Esophagus squamous epithelium (tissue), 5 donors: ENCODE measurements around the gene CYP2C18. TPM values are rescaled to one million over a fixed set of nuclear protein-coding genes. Genes with fewer than 3 reads are reported as not detected.
"Not testable (repeated sequence)": the region's sequence is repeated elsewhere in the genome, so short reads cannot be mapped to it uniquely, and the experiment has no call there.

Experiments
- DNase-seq: peaks from one replicate; lab custom pipeline; 2025; lab: John Stamatoyannopoulos, UW
- H3K27ac ChIP-seq, 4 donors: fragments of 200-600 bp; sonication (generic); one replicate each; pipeline ENCODE4 v1.5.1; 2016 to 2019; ENCODE audit warnings: mild to moderate bottlenecking in 1 of 4
- H3K27me3 ChIP-seq, 4 donors: fragments of 200-600 bp; sonication (generic); 1 replicate in 3 of 4; 2 replicates in 1 of 4; pipeline versions ENCODE4 v1.5.1 to v1.6.0; 2017 to 2021; ENCODE audit warnings: antibody characterized with exemption in 1 of 4
- H3K36me3 ChIP-seq, 3 donors: fragments of 200-600 bp; sonication (generic); one replicate each; pipeline ENCODE4 v1.5.1; 2016 to 2019
- H3K4me1 ChIP-seq, 3 donors: fragments of 200-600 bp; sonication (generic); one replicate each; pipeline ENCODE4 v1.5.1; 2017 to 2019
- H3K4me3 ChIP-seq, 4 donors: fragments of 200-600 bp; sonication (generic); 1 replicate in 3 of 4; 2 replicates in 1 of 4; pipeline ENCODE4 v1.5.1; 2016 to 2019; ENCODE audit warnings: mild to moderate bottlenecking in 2 of 4, moderate library complexity in 1 of 4
- H3K9me3 ChIP-seq, 3 donors: fragments of 200-600 bp; sonication (generic); one replicate each; pipeline ENCODE4 v1.5.1; 2016 to 2019
- CTCF ChIP-seq, 6 experiments: fragments of 450-650 bp in 4 of 6; fragments of 200-600 bp in 2 of 6; sonication (generic) in 2 of 6; IDR thresholded peaks; one replicate each; pipeline ENCODE4 v1.5.1; 2016 to 2019; ENCODE audit warnings: antibody characterized with exemption in 6 of 6, mild to moderate bottlenecking in 4 of 6, moderate library complexity in 4 of 6
- POLR2A ChIP-seq, 4 donors: fragments of 450-650 bp; IDR thresholded peaks; one replicate each; pipeline ENCODE4 v1.6.1; 2017; ENCODE audit warnings: antibody characterized with exemption in 4 of 4, mild to moderate bottlenecking in 4 of 4, moderate library complexity in 3 of 4
- WGBS, 2 donors: methylation state at CpG; one replicate each; pipeline ENCODE4 v1.1.5; 2018; 5-methylcytosine and 5-hydroxymethylcytosine counted together
- intact Hi-C: fragments of 100-400 bp; cut with DNase I; formaldehyde crosslinking; loops from one replicate; pipeline ENCODE4 v1.15.0; 2022
- total RNA-seq, 4 donors: library from RNA; depleted of rRNA; stranded (reverse); fragments of >200 nt; gene quantifications; one replicate each; pipeline ENCODE4 v1.1.0, GENCODE V29; 2016
- donor health status: DM: yes; HTN: yes; CAD: no.

CYP2C18 gene
- total RNA-seq, 4 donors from 2014 or later, result 28.0 to 53.5 (median 39.8) TPM

GRCh38 chr10:94644352-94644751, 39.2 kb upstream of the CYP2C18 start:
- whole genome bisulfite sequencing, 2 donors, result 81 to 88% methylated on average over 1 of the region's 1 CpG
- H3K9me3 ChIP-seq, result no peaks in the 10 kb centered on the region
- H3K4me3 ChIP-seq, result no peak overlapping the region
- no peak for DNase-seq
- intact Hi-C loops, result no loop called here
- TF ChIP-seq CTCF (IDR thresholded peaks at IDR 0.05), result no peak
- TF ChIP-seq POLR2A (IDR thresholded peaks at IDR 0.05), result no peak
- H3K4me1 ChIP-seq, result no peaks in the 10 kb centered on the region
- H3K36me3 ChIP-seq, result no peaks in the 10 kb centered on the region
- H3K27ac ChIP-seq, result no peak overlapping the region
- no peaks in the 10 kb centered on the region for H3K27me3 ChIP-seq

- H3K4me1 ChIP-seq, result no peaks in the 10 kb centered on the region
- H3K4me3 ChIP-seq, result no peak overlapping the region
- WGBS, 2 donors, result 31 to 52% methylated on average over 2 of the region's 2 CpGs
- intact Hi-C loops, result no loop called here
- H3K9me3 ChIP-seq, result no peaks in the 10 kb centered on the region
- H3K36me3 ChIP-seq, result no peaks in the 10 kb centered on the region
- no peaks in the 10 kb centered on the region for H3K27me3 ChIP-seq
- TF ChIP-seq POLR2A (IDR thresholded peaks at IDR 0.05) (no peak), CTCF (IDR thresholded peaks at IDR 0.05) (no peak)
- no peak overlapping the region for H3K27ac ChIP-seq
- no peak for DNase-seq
Measured at GRCh38 chr10:94645285-94645684, 38.2 kb upstream of the CYP2C18 start.

GRCh38 chr10:94655201-94655600, 28.3 kb upstream of the CYP2C18 start:
- DNase-seq, H3K4me1 ChIP-seq, H3K36me3 ChIP-seq, intact Hi-C loops, H3K27me3 ChIP-seq, H3K9me3 ChIP-seq, H3K4me3 ChIP-seq, H3K27ac ChIP-seq: not testable (repeated sequence)

- H3K27ac ChIP-seq, H3K36me3 ChIP-seq, H3K9me3 ChIP-seq, intact Hi-C loops, H3K4me1 ChIP-seq, H3K4me3 ChIP-seq, DNase-seq, H3K27me3 ChIP-seq: not testable (repeated sequence)
- 58 to 64% methylated on average over 2 to 4 of the region's 4 CpGs for WGBS, 2 donors
Measured at GRCh38 chr10:94663061-94663460, 20.5 kb upstream of the CYP2C18 start.

GRCh38 chr10:94666391-94667102, 17.0 kb upstream of the CYP2C18 start:
- no peak overlapping the region for H3K4me3 ChIP-seq
- no peaks in the 10 kb centered on the region for H3K4me1 ChIP-seq
- intact Hi-C loops, result no loop called here
- no peaks in the 10 kb centered on the region for H3K36me3 ChIP-seq
- WGBS, 2 donors, result 78 to 85% methylated on average over 6 of the region's 6 CpGs
- TF ChIP-seq POLR2A (IDR thresholded peaks at IDR 0.05) (no peak), CTCF (IDR thresholded peaks at IDR 0.05) (no peak)
- H3K27ac ChIP-seq, result no peak overlapping the region
- DNase-seq, result no peak
- no peaks in the 10 kb centered on the region for H3K9me3 ChIP-seq
- no peaks in the 10 kb centered on the region for H3K27me3 ChIP-seq

GRCh38 chr10:94673614-94674321, 9.8 kb upstream of the CYP2C18 start:
- no peaks in the 10 kb centered on the region for H3K27me3 ChIP-seq
- intact Hi-C loops, result no loop called here
- DNase-seq, result no peak
- H3K27ac ChIP-seq, result no peak overlapping the region
- H3K9me3 ChIP-seq, result no peaks in the 10 kb centered on the region
- peaks cover 0 to 4% (median 0%) of the 10 kb centered on the region in 3 donors for H3K4me1 ChIP-seq
- WGBS, 2 donors, result 80 to 84% methylated on average over 1 of the region's 1 CpG
- no peak overlapping the region for H3K4me3 ChIP-seq
- no peaks in the 10 kb centered on the region for H3K36me3 ChIP-seq
- TF ChIP-seq CTCF (IDR thresholded peaks at IDR 0.05), result no peak
- no peak for TF ChIP-seq POLR2A (IDR thresholded peaks at IDR 0.05)
